Measurements from ENCODE around the gene FAM47E. TPM values are rescaled to one million over a fixed set of nuclear protein-coding genes. Genes with fewer than 3 reads are reported as not detected.

FAM47E gene
- total RNA-seq, 1 donor from 2014 or later = 3.8 TPM

- H3K27ac Mint-ChIP-seq = no peak overlapping the region
- no peaks in the 10 kb centered on the region for H3K27me3 Mint-ChIP-seq
- H3K4me1 Mint-ChIP-seq (ENCODE audit: unreplicated experiment) = no peaks in the 10 kb centered on the region
- no peak for DNase-seq (ENCODE audit: extremely low spot score, unreplicated experiment)
- no peaks in the 10 kb centered on the region for H3K9me3 Mint-ChIP-seq
- TF ChIP-seq CTCF (conservative IDR thresholded peaks at IDR 0.05) = no peak
- H3K4me3 Mint-ChIP-seq = no peak overlapping the region
- H3K36me3 Mint-ChIP-seq = no peaks in the 10 kb centered on the region
Observed at GRCh38 chr4:76270244-76271175, 19.0 kb downstream of the FAM47E start.

- Mint-ChIP-seq H3K4me3 (no peak overlapping the region), H3K9me3 (peaks cover 4% of the 10 kb centered on the region), H3K27ac (no peak overlapping the region), H3K4me1 (ENCODE audit: unreplicated experiment) (no peaks in the 10 kb centered on the region), H3K36me3 (no peaks in the 10 kb centered on the region), H3K27me3 (no peaks in the 10 kb centered on the region)
- no peak for TF ChIP-seq CTCF (conservative IDR thresholded peaks at IDR 0.05)
- no peak for DNase-seq (ENCODE audit: extremely low spot score, unreplicated experiment)
Observed at GRCh38 chr4:76271248-76271647, 19.7 kb downstream of the FAM47E start.

- Mint-ChIP-seq H3K9me3 (peaks cover 4% of the 10 kb centered on the region), H3K27ac (no peak overlapping the region), H3K36me3 (no peaks in the 10 kb centered on the region), H3K27me3 (no peaks in the 10 kb centered on the region), H3K4me1 (ENCODE audit: unreplicated experiment) (no peaks in the 10 kb centered on the region), H3K4me3 (no peak overlapping the region)
- no peak for DNase-seq (ENCODE audit: extremely low spot score, unreplicated experiment)
- TF ChIP-seq CTCF (conservative IDR thresholded peaks at IDR 0.05) = no peak
Observed at GRCh38 chr4:76272073-76272472, 20.6 kb downstream of the FAM47E start.

GRCh38 chr4:76272582-76272981, 21.1 kb downstream of the FAM47E start:
- Mint-ChIP-seq H3K27ac (no peak overlapping the region), H3K27me3 (no peaks in the 10 kb centered on the region), H3K4me1 (ENCODE audit: unreplicated experiment) (no peaks in the 10 kb centered on the region), H3K36me3 (no peaks in the 10 kb centered on the region), H3K4me3 (no peak overlapping the region), H3K9me3 (peaks cover 4% of the 10 kb centered on the region)
- TF ChIP-seq CTCF (conservative IDR thresholded peaks at IDR 0.05) = no peak
- no peak for DNase-seq (ENCODE audit: extremely low spot score, unreplicated experiment)

- Mint-ChIP-seq H3K9me3 (peaks cover 4% of the 10 kb centered on the region), H3K4me1 (ENCODE audit: unreplicated experiment) (no peaks in the 10 kb centered on the region), H3K4me3 (no peak overlapping the region), H3K27ac (no peak overlapping the region), H3K27me3 (no peaks in the 10 kb centered on the region), H3K36me3 (no peaks in the 10 kb centered on the region)
- no peak for TF ChIP-seq CTCF (conservative IDR thresholded peaks at IDR 0.05)
- DNase-seq (ENCODE audit: extremely low spot score, unreplicated experiment) = no peak
Observed at GRCh38 chr4:76272999-76273398, 21.5 kb downstream of the FAM47E start.
